DND-41 (cell line): ENCODE results near the gene FGFBP3.

ENCODE experiments used
- ATAC-seq: fragments of 200-7000 bp; cut with Tn5 transposase; 3 replicates; pipeline ENCODE4 v1.9.1; 2021; ENCODE audit warnings: low read depth; ENCODE audit not compliant: insufficient read depth
- DNase-seq: peaks from one replicate; pipeline ENCODE4 v3.0.0-alpha.2; 2020
- H2AFZ ChIP-seq: 2 replicates; pipeline ENCODE4 v1.6.0; 2012; ENCODE audit warnings: low read depth, low read length
- H3K27ac ChIP-seq: 2 replicates; pipeline ENCODE4 v1.5.1; 2012; ENCODE audit warnings: low read length, inconsistent platforms
- H3K27me3 ChIP-seq: fragments of 200-600 bp; sonication (generic); 2 replicates; pipeline ENCODE4 v1.6.0; 2012; ENCODE audit warnings: low read length, mild to moderate bottlenecking, inconsistent platforms; ENCODE audit not compliant: insufficient read depth, poor library complexity
- H3K36me3 ChIP-seq: 2 replicates; pipeline ENCODE4 v1.5.1; 2012; ENCODE audit warnings: low read length, inconsistent platforms; ENCODE audit not compliant: insufficient read depth
- H3K4me1 ChIP-seq: 2 replicates; pipeline ENCODE4 v1.5.1; 2012; ENCODE audit warnings: mild to moderate bottlenecking, low read length; ENCODE audit not compliant: insufficient read depth
- H3K4me2 ChIP-seq: 2 replicates; pipeline ENCODE4 v1.6.0; 2012; ENCODE audit warnings: mild to moderate bottlenecking, moderate library complexity, low read length, inconsistent platforms; ENCODE audit not compliant: insufficient read depth
- H3K4me3 ChIP-seq, 2 experiments: fragments of 200-600 bp in 1 of 2; shearing (Covaris generic) in 1 of 2; 2 replicates each; pipeline ENCODE4 v1.5.1; 2012 to 2016; ENCODE audit warnings: inconsistent platforms in 2 of 2, low read length in 2 of 2, mild to moderate bottlenecking in 2 of 2, low read depth in 1 of 2, moderate library complexity in 1 of 2
- H3K79me2 ChIP-seq: 2 replicates; pipeline ENCODE4 v1.6.0; 2012; ENCODE audit warnings: low read length, inconsistent platforms; ENCODE audit not compliant: insufficient read depth
- H3K9ac ChIP-seq: 2 replicates; pipeline ENCODE4 v1.6.0; 2012; ENCODE audit warnings: low read depth, mild to moderate bottlenecking, inconsistent platforms, low read length, moderate library complexity
- H3K9me3 ChIP-seq: 2 replicates; pipeline ENCODE4 v1.5.1; 2012; ENCODE audit warnings: low read length, moderate library complexity, mild to moderate bottlenecking, inconsistent platforms; ENCODE audit not compliant: insufficient read depth, severe bottlenecking
- H4K20me1 ChIP-seq: 2 replicates; pipeline ENCODE4 v1.6.0; 2012; ENCODE audit warnings: low read length; ENCODE audit not compliant: insufficient read depth
- CTCF ChIP-seq: IDR thresholded peaks from 2 replicates; pipeline ENCODE4 v1.5.1; 2012; ENCODE audit warnings: borderline replicate concordance, low read length, moderate library complexity, mild to moderate bottlenecking; ENCODE audit not compliant: poor library complexity, severe bottlenecking; ENCODE audit errors: extremely low read depth
- EZH2 ChIP-seq: IDR thresholded peaks from 3 replicates; pipeline ENCODE4 v1.6.1; 2012; ENCODE audit warnings: borderline replicate concordance, low read depth, mild to moderate bottlenecking, moderate library complexity, low read length, inconsistent platforms; ENCODE audit not compliant: severe bottlenecking

Gene FGFBP3

GRCh38 chr10:91907033-91907594 lies 2.2 kb downstream of the FGFBP3 start:
- DNase-seq, result no peak
- Histone ChIP-seq H3K9me3 (no peaks in the 10 kb centered on the region), H2AFZ (no peak overlapping the region; the same call in 1 of the 2 replicates), H3K27me3 (no peaks in the 10 kb centered on the region), H4K20me1 (no peaks in the 10 kb centered on the region), H3K27ac (no peak overlapping the region), H3K4me2 (peak overlapping the region; percentile 94), H3K36me3 (peaks cover 10% of the 10 kb centered on the region; the same call in 1 of the 2 replicates), H3K4me3 (peak overlapping the region in 1 of 2 experiments; percentile 64; a peak in 2 of 4 replicates), H3K9ac (no peak overlapping the region), H3K79me2 (peaks cover 8% of the 10 kb centered on the region), H3K4me1 (peaks cover 39% of the 10 kb centered on the region)
- ATAC-seq, result no peak
- TF ChIP-seq CTCF (no peak), EZH2 (no peak)

GRCh38 chr10:91901784-91902677 lies 7.3 kb downstream of the FGFBP3 start:
- Histone ChIP-seq H3K9ac (no peak overlapping the region), H2AFZ (peak overlapping the region; percentile 37; the same call in 1 of the 2 replicates), H3K4me2 (no peak overlapping the region), H4K20me1 (no peaks in the 10 kb centered on the region), H3K4me1 (peaks cover 23% of the 10 kb centered on the region), H3K9me3 (no peaks in the 10 kb centered on the region), H3K27me3 (peaks cover 4% of the 10 kb centered on the region), H3K4me3 (no peak overlapping the region), H3K27ac (peak overlapping the region; percentile 41), H3K79me2 (no peaks in the 10 kb centered on the region), H3K36me3 (peaks cover 10% of the 10 kb centered on the region; the same call in 1 of the 2 replicates)
- DNase-seq (no peak), ATAC-seq (peak; percentile 89)
- TF ChIP-seq EZH2, result no peak
- no peak for TF ChIP-seq CTCF

- TF ChIP-seq CTCF (no peak), EZH2 (no peak)
- Histone ChIP-seq H3K79me2 (no peaks in the 10 kb centered on the region), H3K9ac (no peak overlapping the region), H4K20me1 (no peaks in the 10 kb centered on the region), H3K4me2 (no peak overlapping the region), H3K36me3 (no peaks in the 10 kb centered on the region), H3K27me3 (peaks cover 4% of the 10 kb centered on the region), H3K9me3 (no peaks in the 10 kb centered on the region), H3K4me3 (no peak overlapping the region), H3K4me1 (peaks cover 11% of the 10 kb centered on the region), H3K27ac (no peak overlapping the region), H2AFZ (no peak overlapping the region)
- no peak for DNase-seq
- no peak for ATAC-seq
Measured at GRCh38 chr10:91897421-91897820, 11.9 kb downstream of the FGFBP3 start.
